ENCODE measurements around the gene SCN4B.

SCN4B gene

DNA sequence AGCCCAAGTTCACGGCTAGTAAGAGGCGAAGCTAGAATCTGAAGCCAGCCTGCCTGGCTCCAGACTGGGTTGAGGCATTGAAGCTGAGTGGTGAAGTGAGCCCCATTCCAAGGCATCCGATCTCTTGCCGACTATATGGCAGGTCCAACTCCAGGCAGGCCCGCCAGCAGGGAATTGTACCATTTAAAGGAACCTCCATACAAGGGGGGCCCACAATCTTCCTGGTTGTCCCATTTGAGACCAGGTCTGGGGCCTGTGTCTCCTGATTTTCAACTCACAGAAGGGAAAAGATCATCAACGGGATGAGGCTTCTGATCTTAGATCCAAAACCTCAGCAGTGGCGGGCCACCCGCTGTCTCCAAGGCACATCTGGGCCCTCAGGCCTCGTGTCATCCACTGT lies 19.7 kb upstream of the SCN4B start:
- no peak for DNase-seq

DNA sequence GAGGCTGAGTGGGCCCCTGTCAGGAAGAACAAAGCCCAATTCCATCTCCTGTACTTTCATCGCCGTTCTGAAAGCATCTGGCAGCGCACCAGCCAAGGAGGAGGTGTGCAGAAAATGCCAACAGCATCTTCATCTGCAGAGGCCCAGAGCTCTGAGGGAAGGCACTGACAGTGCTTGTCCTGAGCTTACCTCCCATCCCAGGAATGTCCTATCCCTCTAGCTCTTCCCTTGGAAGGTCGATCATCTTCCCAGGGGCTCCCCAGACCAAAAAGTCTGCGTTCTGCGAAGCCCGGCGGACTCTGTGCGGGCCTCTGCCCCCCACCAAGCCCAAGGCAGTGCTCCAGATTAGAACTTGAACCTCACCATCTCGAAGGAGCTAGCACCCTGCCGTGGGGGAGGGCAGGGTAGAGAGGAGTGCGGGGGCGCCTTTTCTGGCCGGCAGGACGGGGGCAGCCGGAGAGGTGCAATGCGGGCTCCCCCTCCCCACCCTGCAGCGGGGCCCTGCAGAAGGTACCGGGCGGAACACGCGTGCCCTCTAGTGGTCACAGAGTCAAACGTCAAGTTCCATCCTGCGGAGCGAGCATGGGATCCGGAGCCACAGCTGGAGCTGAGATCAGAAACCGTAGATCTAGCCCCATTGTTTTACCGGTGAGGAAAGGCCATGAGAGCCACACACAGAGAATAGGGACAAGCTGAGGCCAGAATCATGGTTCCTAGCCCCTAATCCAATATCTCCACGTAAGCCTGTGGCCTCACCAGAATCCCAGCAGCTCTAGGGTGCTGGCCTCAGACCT lies 18.8 kb upstream of the SCN4B start:
- DNase-seq = peak; percentile 78

DNA sequence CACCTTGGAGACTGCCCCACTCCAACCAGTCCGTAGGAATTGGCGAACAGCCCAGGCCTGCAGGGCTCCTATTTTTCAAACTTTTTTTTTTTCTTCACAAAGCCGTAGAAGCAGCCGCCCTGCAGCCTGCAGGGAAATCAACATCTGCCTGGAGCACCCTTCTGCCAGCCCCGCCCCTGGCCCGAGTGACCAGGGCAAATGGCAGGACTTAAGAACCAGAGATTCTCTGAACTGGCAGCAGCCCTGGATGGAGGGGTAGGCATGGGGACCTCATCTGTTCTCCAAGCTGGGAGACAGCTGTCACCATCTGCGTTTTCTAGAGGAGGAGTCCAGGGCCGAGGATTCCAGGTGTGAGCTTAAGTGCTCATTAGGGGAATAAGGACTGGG lies 18.3 kb upstream of the SCN4B start:
- DNase-seq = no peak

DNA sequence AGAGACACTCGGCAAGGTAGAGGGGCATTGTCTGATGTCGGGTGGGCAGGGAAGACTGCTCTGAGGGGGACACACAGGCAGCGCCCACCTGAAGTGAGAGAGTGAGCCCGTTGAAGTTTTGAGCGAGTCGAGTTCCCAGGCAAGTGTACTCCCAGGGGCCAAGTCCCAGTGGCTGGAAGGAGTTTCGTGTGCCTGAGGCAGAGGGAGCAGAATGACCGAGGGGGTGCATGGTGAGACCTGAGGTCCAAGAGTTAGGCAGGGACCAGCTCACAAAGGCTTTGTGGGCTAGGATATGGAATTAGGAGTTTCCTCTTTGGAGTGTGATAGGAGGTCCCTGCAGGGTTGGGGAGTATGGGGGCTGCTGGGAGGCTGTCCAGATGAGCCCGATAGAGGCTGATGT lies 17.6 kb upstream of the SCN4B start:
- no peak for DNase-seq

DNA sequence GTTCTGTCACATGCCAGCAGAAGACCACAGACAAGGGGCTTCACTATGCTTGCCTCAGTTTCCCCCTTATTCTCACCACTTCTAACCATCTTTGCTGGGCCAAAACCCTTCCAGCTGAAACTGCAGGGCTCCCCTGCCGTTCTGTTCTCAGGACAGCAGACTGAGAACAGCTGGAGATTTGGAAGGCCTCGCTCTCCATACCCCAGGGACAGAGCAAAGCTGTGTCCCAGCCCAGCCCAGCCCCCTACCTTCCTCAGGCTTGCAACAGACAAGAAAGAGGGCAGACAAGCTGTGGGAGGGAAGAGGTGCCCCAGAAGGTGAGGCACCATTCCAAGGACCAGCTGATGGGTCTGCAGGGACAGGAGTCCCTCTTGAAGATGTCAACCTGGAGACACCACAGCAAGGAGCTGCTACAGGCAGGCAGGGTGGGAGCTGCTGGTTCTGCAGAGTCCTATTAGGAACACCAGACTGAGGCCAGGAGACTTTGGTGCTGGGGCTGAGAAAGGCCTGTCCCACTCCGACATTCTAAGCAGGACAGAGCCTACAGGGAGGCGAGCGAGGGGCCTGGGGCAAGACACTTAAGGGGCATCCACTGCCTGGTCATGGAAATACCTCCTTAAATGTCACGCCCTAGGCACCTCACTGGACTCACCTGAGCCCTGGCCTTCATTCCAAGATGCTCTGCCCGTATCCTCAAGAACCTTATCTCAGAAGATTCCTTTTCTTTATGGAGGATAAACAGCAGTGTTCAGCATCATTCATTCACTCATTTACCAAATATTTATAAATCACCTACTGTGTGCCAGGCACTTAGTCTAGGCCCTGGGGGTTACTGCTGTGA lies 16.9 kb upstream of the SCN4B start:
- DNase-seq = no peak

DNA sequence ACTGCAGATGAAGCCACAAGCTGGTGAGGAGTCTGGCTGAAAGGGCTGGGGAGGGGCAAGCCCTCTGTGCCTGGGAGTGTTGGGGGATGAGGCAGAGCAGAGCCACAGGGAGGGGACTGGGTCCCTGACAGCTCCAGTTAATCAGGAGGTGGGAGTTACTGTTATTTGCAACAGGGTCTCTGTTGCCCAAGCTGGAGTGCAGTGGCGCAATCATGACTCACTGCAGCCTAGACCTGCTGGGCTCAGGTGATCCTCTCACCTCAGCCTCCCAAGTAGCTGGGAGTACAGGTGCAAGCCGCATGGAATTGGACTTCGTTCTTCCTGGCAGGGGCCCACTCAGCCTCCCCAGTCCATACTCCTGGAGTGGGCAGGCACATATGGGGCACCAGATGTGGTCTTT lies 16.1 kb upstream of the SCN4B start:
- no peak for DNase-seq

DNA sequence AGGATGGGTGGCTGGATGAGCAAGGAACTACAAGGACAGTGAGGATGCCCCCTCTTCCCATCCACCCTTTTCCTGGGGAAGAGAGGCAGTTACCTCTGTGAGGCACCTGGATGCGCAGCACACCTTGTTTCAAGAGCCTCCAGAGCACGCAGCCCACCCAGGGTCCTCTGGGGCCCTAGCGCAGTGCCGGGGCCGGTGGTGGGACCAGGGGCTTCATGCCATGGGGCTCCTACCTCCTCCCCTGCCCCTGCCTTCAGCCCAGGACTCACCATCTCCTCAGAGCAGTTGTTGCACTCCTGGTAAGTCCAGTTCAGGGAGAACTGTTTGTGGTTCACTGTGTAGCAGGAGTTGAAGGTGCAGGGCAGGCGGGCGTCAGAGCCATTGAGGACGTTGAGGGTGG lies 15.7 kb upstream of the SCN4B start:
- no peak for DNase-seq

DNA sequence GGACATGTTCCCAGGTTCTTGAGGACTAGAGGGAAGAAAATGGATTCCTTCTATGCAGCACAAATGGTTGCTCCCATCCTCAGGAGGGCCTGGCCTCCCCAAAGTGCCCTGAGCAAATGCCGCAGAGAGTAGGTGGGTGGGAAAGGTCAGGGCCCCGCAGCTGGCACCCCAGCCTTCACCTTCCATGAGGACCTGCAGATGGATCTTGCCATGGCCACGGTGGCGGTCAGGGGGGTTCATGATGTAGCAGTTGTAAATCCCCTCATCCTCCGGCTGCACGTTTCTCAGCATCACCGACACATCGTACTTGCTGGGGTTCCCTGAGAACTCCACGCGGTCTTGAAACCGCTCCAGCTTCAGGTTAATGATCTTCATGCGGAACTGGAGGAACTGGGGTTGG lies 15.3 kb upstream of the SCN4B start:
- no peak for DNase-seq

DNA sequence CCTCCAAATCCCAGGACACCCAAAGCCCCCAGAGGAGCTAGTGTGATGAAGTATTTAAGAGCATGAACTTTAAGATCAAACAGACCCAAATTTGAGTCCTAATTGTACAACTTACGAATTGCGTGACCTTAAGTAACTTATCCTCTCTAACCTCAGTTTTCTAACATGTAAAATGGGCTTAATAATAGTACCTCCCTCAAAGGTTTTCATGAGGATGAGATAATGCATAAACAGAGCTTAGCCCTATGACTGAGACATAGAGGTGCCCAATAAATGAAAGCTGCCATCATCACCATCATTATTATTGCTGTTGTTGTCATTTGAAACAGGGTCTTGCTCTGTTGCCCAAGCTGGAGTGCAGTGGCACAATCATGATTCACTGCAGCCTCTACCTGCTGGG lies 14.6 kb upstream of the SCN4B start:
- DNase-seq = no peak

DNA sequence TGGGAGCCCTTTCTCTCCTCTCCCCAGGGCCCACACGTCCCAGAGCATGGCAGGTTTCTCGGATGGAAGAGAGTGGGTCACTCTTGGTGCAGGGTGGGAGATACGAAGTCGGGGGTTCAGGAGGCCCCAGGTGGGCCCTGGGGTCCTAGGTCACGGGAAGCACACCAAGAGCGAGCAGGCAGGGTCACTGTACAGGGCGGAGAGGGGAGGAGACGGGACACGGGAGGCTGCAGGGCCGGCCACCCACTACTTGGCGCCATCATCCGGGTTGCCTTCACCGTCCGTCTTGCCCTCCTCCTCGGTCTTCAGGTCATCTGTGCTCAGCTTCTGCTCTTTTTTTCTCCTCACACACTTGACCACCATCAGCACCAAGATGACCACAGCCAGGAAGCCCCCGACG lies 14.0 kb upstream of the SCN4B start:
- DNase-seq = no peak

DNA sequence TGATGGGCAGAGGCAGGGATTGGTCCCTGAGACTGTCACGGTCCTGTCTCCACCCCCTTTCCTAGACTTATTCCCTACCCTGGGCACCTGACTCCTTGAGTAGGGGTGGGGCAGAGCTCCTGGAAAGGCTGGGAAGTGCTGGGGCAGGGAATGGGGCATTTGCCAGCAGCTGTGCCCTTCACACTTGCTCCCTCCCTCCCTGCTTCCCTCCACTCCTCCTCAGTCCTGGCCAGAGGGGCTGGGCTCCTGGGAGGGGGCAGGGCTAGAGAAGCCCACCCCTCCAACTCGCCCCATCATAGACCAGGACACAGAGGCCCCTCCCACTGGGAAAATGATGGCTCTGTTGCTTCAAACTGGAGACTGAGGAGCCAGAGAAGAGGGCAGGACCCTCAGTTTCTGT lies 12.3 kb upstream of the SCN4B start:
- no peak for DNase-seq

DNA sequence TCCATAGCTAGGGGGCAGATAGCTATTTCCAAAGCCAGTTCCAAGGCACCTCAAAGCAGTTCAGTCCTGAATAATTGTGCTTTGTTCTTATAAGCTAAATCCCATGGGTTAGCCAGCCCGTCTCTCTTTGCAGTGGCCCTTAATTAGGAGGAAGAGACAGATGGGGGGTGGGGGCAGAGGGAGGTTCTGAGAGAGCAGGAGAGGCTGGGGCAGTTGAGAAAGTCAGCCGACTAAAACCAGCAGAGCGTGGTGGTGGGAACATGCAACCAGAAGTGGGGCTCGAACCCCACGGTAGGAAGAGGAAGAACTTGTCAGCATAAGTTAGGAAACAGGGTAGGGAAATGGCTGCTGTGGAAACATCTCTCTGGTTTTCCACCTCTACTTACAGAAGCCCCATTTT lies 10.9 kb upstream of the SCN4B start:
- DNase-seq = no peak

DNA sequence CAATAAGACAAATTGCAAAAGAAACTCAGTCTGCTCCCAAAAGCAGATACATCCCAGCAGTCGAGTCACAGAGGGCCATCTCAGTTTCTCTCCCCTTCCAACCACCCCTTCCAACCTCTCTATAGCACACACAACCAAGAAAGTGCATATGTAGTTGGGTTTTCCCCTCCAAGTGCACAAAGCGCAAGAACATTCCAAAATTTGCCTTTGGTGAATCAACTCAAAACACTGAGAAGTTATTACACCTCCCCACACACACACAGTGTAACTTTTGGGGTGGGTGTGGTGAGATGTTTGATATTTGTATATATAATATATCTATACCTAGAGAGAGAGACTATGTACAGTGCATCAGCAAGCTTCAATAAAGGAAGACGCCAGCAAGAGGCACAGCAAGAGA lies 10.2 kb upstream of the SCN4B start:
- DNase-seq = no peak

DNA sequence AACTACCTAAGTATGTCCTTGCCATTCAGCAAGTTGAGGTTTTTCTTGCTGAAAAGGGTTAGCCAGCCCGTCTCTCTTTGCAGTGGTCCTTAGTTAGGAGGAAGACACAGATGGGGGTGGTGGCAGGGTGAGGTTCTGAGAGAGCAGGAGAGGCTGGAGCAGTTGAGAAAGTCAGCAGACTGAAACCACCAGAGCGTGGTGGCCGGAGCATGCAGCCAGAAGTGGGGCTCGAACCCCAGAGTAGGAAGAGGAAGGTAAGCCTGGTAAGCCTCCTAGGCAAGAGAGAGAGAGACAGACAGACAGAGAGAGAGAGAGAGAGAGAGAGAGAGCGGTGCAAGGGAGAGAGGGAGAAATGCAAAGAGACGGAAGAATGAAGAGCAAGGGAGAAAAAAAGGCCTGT lies 9.2 kb upstream of the SCN4B start:
- no peak for DNase-seq

DNA sequence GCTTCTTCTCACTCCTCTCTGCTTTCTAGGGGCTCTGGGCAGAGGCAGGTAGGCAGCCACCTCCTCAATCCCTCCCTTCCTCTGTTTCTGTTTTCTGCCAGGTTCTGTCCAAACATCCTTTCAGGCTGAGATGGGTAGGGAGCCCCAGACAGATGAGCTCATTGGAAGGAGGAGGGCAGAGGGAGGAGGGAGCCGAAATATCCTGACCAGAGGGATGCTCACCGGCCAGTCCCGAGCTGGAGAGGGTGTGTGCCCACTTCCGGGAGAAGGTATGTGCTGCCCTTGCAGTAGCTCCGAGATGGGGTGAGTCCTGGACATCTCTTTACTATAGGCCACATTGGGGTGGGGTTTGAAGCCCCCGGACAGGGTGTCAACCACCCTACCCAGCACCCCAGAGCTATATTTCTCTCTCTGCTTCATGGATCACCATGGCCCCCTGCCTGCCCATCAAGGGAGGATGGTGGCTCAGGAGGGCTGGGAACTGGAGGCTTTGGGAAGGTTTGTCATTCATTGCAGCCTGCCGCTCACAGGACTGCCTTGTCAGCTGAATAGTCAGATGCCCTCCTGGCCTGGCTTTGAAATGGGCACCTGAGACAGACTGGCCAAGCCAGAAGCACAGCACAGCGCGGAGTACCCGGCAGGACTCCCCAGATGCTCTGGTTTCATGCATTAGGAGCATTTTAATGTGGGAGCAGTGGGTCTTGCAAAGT lies 4.7 kb upstream of the SCN4B start:
- DNase-seq = no peak

DNA sequence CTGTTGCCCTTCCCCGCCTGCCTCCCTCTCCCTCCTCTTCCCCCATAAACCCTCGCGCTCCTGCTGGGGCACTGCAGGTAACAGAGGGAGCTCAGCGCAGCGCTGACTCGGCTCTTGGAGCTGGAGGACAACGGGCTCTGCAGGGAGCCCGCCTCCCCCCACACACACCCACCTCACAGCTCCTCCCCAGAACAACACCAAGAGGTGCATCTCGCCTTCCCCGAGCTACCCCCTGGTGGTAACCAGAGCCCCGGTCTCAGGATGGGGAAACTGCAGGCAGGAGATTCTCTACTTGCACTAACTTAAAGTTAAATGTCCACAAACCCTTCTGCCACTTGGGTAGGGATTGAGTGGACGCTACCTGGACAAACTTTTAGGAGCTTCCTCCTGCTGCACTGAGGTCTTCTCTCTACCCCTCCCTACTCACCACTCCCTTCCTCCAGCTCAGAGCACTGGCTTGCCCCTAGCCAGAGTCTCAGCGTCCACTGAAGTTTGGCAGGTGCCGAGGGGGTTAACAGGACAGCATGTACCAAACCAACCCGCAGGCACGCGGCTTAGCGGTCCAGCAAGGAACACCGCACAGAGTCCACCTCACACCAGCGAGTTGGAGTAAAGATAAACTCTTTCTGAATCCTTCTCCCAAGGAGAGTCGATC lies 4.0 kb upstream of the SCN4B start:
- no peak for DNase-seq

DNA sequence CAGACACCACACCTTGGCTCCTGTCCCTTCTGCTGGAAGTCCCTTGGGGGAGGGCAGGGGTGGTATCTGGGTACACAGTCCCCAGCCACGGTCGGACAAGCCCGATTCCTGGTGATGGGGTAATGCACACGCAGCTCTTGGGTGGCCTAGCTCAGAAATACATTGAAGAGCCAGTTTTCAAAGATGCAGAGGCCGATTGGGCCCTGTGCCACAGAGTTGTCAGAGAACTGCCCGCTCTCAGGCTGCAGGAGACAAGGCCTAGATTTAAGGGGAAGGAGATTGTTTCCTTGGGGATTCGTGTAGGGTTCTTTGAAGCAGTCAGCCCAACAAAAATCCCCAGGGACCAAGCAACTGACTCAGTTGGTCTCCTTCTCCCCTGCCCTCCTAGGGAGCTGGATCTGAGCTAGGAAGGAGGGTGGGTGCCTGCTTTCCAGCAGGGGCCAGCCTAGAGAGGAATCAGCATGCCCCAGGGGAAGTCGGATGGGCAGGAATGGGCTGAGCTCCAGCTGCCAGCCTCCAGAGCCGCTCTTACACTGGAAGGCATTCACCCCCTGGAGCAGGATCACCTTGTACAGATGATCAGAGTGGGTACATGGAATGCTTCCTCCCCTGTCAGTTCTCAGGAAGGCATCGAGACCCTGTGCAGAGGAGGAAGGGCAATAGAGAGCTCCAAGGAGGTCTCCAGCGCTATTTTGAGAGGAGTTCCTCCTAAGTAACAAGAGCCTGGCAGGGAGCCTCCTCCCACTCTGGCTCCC lies 3.3 kb upstream of the SCN4B start:
- DNase-seq = no peak

DNA sequence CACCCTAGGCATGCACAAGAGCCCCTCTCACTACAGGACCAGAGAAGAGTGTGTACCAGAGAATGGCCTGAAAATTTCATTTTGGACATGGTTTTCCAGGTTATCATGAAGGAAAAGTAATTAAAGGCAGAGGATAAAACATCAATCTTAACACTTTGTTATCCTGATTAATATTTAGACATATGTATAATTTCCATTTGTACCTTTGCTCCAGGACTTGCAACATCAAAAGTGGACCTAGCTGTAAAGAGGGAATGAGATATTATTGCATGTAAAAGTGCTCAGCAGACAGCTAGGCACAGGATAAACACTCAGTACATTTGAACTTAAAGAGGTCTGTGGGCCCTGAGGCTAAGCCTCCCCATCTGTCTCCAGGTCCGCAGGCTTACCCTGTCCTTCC lies 2.0 kb upstream of the SCN4B start:
- no peak for DNase-seq

DNA sequence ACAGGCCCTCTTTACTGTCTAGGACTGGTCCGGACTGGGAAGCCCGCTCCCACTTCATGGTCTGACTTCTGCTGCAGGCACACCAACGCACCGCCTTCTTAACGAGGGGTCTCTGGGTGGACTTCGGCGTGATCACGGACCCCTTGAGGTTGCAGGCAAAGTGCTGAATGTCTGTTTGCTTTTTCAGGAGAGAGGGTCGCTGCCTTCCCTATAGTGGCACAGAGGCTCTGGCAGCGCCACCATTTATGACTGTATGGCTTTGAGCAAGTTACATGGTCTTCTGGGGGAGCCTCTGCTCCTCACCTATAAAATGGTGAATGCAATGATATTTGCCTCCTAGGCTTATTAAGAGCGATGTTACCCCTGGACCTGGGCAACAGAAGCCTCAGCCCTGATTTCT lies 1.4 kb upstream of the SCN4B start:
- DNase-seq = no peak

DNA sequence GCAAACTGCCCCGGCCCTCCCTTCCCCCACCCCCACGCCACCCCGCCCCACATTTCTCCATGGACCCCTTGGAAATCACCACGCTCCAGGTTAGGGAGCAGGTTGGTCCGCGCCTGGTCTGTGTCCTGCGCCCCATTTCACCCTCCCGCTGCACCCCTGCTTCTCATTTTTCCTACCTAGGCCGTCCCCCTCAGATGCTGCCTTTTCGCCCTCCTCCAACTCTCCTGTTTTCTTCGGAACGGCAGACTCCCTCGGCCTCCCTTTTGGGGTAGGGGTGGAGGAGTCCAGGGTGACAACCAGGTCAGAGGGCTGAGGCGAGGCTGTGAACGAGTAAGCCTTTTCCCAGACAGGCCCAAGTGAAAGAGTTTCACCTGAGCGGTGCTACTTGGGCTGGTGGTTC lies 893 bp upstream of the SCN4B start:
- no peak for DNase-seq

DNA sequence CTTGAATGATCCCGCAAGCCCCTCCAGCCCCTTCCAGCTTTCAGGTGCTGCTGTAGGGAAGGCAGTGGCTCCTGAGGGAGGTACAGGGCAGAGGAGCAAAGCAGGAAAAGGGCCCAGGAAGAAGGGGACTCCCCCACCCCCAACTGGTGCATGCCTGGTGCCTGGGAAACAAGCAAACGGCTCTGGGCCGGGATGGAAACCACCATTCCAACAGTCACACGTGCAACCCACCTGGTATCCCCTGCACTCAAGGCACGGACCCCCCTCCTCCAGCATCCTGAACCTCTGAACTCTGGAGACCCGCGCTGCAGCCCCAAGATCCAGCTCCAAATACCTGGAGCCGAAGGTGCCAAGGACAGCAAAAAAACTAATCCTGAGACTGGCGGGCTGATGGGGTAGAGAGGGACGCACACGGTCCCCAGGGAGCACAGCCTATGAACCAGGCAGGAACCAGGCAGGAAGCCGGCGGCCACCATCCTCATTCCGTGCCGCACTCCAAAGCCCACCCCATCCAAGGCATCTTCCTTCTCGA lies 537 bp downstream of the SCN4B start:
- no peak for DNase-seq

DNA sequence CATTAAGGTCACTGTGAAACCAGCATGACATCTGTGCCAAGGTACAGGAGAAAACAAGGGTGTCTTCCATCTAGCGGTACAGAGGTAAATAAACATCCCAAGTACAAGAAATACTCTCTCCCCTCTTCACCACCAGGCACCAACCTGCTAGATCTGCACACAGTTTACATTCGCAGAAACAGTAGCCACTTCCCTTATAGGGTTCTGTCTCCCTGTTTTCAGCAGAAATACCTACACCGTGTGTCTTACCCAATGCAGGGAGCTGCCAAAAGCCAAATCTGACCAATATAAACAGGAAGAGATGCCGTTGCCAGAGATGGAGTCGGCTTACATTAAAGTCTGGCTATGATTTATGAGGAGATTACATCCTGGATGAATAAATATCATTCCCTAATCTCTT lies 1.2 kb downstream of the SCN4B start:
- no peak for DNase-seq

Data from right hindlimb (tissue), 1 donor.